Right lung (tissue), 10 donors: ENCODE measurements around the gene PTGES3L. TPM values are rescaled to one million over a fixed set of nuclear protein-coding genes. Genes with fewer than 3 reads are reported as not detected.
A peak's percentile ranks its signal among the peaks of the same experiment; 100 is the strongest.

Experiments
- DNase-seq, 2 donors: peaks; one replicate each; pipeline ENCODE4 v3.0.0-alpha.2; 2013
- long read RNA-seq, 8 donors: transcript quantifications; one replicate each; lab custom pipeline, GENCODE V29; 2026
- polyA plus RNA-seq, 5 donors: library from polyadenylated mRNA; unstranded; fragments of 120-200 nt; gene quantifications; one replicate each; pipeline versions ENCODE4 v1.2.1 to v1.2.3, GENCODE V29; 2013; ENCODE audit warnings: inconsistent platforms in 1 of 5, low replicate concordance in 1 of 5; ENCODE audit not compliant: insufficient read length in 5 of 5, insufficient read depth in 1 of 5

Gene PTGES3L
- 1 to 10 TPM; 1.8 to 5.2 (median 2.1) TPM for polyA plus RNA-seq
- long read RNA-seq, donor 1 = 0 reads
- long read RNA-seq, donor 2 = 0 reads
- long read RNA-seq, donor 3 = 0 reads
- long read RNA-seq, donor 4 = 0 reads
- long read RNA-seq, donor 5, partial matches to known transcripts = 0 of 1 reads
- long read RNA-seq, donor 5, other reads (novel, unspliced or antisense) = 0 of 1 reads
- long read RNA-seq, donor 6 = 0 reads
- long read RNA-seq, donor 7 = 0 reads
- long read RNA-seq, donor 8 = 0 reads

DNA sequence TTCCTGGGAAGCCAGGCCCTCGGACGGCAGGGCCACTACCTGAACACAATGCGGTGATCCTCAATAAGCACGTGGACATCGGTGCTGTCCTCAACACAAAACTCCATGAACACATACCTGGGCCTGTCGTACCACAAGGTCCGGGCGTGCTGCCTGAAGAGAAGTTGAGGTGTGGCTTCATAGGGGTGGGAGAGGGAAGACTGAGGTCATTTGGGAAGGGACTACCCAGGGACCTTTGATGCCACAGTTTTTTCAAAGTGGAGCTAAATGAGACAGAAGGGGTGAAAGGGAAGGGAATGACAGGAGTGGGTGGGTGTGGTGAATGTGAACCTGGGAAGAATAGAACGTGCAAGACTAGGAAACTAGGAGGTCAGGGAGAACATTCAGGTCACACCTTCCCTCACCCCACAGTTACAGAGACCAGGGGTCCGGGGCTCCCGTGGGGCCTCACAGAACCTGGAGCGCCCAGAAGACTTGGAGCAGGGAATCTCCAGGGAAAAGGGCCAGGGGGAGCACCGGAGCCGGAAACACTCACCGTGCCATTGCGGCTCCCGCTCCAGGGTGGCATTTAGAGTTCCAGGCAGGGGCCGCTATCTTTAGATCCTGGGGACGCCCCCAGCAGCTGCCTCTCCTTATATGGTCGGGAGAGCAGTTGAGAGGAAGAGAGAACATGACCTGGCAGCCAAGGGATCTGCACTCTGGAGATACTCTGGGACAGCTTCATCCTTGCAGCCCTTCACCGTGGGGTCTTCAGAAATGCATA is at the start of gene PTGES3L:
TSS of gene PTGES3L (minus strand) at position 570 of the 763 bp plus-strand sequence. CDS start at position 543, 27 bp downstream.
- peak in 1 of 2 donors; percentile 38 for DNase-seq

DNA sequence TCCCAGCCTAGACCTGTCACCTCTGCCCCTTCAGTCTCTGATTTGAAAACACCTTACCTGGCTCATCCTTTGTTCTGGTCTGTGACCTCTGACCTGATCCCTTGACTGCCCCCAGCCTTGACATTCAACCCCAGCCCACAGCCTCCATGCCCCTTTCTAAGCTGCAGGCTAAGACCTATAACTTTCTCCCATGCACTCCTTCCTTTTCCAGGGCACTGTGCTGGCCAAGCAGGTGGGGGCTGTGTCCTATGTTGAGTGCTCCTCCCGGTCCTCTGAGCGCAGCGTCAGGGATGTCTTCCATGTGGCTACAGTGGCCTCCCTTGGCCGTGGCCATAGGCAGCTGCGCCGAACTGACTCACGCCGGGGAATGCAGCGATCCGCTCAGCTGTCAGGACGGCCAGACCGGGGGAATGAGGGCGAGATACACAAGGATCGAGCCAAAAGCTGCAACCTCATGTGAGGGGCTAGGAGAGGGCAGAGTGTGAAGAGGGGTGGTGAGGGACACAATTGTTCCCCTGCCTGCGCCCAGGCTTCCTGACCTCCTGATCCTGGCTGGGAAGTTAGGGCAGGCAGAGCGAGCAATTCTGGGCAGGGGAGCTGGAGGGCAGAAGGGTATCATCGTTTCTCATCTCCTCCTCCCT is 48.5 kb upstream of the PTGES3L start:
- DNase-seq = no peak

DNA sequence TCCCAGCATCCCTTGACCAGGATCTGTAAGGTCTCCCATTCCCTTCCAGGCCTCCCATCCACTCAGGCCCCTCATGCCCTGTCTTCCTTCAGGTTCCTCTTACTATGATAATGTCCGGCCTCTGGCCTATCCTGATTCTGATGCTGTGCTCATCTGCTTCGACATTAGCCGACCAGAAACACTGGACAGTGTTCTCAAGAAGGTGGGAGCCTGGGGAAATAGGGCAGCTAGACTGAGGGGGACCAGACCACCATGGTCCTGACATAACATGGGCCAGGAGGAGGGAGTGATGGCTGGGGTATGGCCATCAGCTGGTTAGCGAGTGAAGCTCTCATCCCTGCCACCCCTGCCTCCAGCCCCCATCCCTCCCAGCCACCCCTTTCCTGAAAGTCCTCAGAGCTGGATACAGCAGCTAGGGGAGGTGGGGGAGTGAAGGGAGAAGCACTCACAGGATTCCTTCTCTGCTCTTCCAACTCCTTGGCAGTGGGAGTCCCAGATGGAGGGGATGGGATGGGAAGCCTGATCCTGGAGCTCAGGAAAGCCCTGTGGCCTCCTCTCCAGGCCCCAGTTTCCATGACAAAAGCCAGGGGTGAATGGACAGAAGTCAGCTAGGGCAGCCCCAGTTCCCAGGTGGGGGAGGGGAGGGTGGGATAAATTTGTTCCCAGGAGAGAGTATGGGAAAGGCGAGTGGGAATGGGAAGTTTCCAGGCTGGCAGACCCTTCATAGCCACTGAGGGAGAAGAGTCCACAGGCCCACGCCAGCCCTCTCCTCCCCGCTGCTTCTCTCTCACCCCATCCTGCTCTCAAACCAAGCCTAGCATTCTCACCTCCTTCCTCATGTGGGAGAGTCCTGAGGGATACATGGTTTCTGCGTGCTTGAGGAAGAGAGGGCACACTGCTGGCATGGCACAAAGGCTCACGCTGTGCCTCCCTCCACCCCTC is 47.5 kb upstream of the PTGES3L start:
- no peak for DNase-seq

DNA sequence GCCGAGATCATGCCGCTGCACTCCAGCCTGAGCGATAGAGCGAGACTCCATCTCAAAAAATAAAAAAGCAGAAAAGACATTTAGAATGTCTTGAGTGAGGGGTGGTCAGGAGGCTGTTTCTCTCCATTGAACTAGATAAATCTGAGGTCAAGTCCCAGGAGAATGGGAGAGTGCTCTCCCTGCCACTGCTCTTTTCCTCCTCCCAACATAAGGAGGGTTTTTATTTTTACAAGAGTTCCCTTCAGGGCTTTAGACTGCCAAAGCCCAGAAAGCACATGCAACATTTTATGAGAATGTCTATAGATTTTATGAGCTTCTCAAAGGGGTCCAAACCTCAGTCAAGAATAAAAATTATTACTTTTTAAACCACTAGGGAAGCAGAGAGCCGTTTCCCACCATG is 46.7 kb upstream of the PTGES3L start:
- no peak for DNase-seq

DNA sequence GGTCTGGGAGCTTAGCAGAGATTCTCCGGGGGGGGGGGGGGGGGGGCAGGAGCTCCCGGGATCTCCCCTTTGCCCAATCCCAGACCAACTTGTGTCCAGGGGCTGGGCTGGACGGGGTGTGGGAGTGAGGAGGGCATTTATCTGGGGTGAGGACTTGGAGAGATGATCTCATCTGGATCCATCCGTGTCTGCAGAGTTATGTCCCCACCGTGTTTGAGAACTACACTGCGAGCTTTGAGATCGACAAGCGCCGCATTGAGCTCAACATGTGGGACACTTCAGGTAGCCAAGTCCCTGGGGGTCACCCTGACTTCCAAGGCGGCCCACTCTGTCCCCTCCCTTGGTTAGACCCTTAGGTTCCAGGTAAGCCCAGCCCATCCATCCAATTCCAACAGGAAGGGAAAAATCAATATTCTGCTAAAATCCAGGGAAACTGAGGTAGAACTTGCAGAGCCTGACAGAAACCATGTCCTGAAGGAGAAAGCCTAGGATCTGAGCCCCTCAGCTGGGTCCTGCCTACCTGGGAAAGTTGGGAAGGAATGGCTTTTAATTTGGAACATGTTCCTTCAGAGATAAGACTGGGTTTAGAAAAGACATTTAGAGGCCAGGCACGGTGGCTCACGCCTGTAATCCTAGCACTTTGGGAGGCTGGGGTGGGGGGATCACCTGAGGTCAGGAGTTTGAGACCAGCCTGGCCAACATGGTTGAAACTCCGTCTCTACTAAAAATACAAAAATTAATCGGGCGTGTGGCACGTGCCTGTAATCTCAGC is 46.1 kb upstream of the PTGES3L start:
- no peak for DNase-seq

DNA sequence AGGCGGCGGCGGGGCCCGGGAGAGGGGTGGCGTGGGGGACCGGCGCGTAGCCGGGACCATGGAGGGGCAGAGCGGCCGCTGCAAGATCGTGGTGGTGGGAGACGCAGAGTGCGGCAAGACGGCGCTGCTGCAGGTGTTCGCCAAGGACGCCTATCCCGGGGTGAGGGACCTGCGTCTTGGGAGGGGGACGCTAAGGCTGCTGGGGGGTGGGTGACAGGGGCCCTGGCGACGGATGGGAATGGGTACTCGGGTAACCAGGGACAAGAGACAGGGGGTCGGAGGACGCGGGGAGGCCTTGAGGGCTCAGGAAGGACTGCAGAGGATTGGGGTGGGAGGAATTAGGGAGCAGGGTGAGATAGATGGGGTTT is 45.4 kb upstream of the PTGES3L start:
- DNase-seq = no peak

DNA sequence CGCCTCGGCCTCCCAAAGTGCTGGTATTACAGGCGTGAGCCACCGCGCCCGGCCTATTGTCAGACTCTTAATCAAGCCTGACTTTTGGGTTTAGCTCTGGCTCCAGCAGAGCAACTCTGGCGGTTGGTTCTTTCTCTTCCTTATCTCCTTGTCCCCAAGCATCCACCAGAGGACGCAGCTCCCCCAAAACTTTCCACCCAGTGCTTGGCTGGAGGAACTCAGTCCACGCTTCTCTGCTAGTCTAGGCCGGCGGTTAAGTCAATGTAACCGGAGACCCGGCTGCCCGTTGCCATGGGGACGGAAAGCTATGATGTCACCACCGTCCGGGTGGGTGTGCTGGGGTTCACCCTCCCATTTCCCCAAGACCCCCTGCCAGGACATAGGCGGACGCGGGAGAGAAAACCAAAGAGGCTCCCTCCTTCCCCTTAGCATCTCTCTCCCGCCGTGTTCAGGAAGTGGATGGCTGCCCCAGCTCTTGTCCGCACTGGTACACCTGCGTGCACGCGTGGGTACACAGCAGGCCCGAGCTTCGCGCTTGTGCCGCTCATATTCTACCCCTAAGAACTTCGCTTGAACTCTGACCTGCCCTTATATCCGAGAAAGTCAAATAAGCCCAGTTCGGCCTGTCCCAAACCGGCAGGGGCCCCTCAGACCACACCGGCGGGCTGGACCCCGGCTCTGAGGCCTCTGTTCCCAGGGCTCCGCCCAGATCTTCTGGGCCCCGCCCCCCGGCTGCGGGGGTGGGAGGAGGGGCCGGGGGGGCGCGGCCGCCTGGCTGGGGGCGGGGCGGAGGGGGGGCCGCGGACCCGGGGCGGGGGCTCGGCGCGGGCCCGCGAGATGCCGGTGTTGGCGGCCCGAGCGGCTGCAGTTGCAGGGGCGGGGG is 44.8 kb upstream of the PTGES3L start, which contains the start of gene RND2:
TSS of gene RND2 (plus strand) at position 825 of the 883 bp plus-strand sequence. CDS start 117 bp downstream, outside the sequence.
- DNase-seq = peak; percentile 87 to 91

DNA sequence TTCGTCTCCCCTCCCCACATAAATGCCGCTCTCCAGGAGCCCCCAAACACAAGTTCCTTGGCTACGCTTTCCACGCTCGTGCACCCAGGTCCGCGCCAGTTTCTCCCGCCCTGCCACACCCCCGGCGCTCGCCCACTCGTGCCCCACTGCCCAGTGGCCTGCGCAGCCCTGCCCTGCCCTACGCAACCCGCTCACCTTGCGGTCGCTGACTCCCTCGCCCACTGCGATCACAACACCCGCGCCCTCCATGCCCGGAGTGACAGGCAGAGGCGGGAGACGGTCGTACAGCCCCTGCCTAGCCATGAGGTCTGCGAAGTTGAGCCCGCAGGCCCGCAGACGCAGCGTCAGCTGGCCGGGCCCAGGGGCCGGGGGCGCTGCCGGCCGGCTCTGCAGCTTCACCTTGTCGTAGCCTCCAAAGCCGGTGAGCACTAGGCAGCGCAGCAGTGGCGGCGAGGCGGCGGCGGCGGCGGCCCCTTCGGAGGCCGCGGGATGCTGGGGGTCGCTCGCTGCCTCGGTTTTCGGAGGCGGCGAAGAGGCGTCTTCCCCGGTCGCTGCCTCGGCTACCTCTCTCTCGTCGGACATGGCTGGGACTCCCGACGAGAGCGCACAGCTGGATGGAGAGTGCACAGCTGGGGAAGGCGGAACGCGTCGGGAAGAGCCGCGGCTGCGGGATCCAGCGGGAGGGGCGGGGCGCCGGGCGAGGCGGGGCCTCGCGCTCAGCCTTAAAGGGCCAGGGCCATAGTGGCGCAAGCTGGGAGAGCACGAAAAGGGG is 42.0 kb upstream of the PTGES3L start, which contains the start of gene VAT1:
TSS of gene VAT1 (minus strand) at position 645 of the 772 bp plus-strand sequence. CDS start at position 582, 63 bp downstream.
- DNase-seq = peak; percentile 80 to 83

DNA sequence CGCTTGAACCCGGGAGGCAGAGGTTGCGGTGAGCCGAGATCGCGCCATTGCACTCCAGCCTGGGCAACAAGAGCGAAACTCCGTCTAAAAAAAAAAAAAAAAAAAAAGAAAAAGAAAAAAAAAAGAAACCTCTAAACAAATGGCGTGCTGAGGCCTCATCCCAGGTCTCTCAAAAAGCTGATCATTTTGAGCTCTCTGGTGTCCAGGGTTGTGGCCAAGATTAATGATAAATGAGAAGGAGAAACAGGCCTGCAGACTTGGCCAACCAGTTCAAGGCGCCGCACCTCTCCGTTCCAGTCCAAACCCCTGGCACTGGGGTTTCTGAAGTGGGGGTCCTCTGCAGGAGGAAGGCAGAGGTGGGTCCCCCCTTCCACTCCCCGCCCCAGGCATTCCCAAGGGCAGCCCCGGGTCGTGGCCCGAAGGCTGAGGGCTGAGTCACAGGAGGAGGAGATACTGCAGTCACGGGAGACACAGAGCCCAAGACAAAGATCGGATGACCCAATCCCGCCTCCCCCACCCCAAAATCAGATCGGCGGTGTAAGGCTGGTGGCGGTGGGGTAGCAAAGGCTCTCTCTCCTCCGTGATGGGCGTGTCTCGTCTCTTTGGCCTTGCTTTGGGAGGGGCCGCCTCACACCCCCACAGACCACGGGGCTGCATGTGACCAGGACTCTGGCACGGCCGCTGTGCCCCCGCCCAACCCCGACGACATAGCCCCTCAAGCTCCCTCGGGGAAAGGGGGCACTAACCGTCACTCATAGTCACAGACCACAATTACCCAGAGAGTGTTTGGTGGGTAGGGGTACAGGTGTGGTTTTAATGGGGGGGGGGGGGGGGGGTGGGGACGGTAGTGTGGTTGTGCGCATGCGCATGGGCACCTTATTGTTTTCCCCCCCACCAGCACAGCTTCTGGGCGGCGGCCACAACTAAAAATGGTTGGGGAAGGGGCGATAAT is 41.2 kb upstream of the PTGES3L start:
- DNase-seq = peak in 1 of 2 donors; percentile 46

DNA sequence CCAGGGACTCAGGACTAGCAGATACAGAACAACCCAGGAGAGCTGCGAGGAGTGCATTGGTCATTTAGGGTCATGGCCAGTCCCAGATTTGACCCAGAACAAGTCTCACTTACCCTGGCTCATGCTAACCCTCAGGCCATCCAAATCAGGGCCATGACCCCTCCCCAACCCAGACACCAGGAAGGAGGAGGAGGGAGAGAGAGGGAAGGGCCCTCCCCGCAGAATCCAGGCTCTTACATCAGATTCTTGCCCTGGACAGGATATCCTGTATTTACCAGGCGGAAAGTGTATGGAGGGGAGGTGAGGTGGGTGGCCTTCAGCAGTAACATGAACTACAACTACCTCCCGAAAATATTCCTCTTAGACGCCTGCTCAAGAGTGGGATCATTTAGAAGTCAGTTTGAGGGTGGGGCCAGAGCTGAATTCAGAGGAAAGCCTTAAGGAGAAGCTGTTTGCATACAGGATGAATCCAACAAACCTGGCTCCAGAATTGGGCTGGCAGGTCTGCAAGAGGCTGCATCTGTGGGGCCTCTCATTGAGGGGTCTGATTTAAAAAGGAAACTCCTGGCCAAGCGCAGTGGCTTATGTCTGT is 40.2 kb upstream of the PTGES3L start:
- no peak for DNase-seq

DNA sequence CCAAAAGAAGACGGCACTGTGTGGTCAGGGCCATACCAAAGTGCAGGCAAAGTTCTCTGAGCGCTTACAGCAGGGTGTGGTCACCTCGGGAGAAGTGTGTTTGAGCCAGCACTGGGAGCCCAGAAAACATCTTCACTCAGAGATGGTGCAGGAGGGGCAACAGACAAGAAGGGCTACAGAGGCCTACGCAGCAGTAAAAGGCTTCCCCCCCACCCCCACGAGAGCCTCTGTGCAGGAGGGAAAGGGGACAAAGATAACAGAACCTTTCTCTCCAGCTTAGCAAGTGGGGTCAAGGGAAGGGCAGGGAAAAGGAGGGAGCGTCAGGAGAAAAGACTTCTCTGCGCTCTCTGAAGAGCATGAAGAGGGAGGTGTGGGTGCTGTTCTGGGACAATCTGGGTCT is 39.5 kb upstream of the PTGES3L start:
- no peak for DNase-seq

DNA sequence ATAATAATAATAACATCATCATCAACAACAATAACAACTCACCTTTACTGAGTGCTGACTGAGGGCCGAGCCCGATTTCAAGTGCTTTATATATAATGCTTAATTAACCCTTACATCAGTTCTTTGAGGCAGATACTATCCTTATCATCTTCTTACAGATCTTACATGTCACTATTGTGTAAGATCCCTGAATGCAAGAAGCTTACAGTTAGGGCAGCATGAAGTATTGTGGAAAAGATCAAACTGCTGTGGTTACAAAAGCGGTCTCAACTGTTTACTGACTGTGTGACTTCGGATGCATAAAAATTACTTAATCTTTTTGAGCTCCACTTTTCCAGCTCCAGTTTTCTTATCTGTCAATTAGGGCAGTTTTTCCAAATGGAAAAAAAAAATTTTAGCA is 39.1 kb upstream of the PTGES3L start:
- no peak for DNase-seq

DNA sequence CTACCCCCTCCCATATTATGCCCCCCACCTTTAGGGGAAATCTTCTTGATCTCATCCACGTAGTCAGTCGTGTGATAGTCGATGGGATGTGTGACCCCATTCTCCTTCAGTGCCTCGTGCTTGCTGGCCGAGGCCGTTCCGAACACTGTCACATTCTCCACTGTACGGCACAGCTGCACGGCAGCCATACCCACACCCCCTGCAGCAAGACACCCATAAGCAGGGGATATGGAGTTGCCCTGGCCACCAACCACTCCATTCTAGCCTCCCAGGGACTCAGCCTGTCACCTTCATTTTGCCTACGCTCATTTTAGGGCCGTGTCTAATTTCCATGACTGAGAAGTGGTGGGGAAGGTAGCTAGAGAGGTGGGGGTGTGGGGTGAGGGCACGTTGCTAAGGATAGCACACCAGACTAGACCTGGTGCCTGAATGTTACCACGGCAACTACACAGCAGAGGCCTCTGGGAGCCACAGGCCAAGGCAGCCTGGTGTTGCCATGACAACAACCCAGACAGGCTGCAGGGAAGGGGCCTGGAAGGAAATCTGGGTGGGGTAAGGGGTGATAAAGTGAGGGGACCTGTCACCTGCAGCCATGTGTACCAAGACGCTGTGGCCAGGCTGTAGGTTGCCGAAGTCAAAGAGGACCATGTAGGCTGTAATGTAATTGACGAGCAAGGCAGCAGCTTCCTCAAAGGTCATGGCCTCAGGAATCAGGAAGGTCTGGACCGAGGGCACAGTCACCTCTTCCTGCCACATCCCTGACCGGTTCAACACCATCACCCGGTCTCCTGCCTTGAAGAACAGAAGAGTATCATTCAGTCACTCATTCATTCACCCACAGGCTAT is 38.4 kb upstream of the PTGES3L start:
- DNase-seq = no peak

DNA sequence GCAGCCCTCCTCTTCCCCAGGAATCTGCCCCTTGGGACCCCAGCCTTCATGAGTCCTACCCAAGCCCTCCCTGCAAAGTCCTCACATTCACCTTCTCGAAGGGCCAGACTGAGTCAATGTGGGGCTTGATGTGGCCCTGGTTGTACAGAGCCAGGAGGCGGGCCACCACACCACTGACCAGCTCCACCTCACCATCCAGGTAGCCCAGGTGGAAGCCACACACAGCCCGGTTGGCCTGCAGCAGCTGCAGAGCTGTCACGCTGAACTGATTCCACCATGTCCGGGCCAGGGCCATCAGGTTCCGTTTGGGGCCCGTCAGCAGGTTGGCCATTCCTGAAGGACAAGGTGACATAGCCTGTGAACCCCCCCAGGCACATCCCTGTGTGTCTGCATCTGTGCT is 36.3 kb upstream of the PTGES3L start:
- DNase-seq = no peak

DNA sequence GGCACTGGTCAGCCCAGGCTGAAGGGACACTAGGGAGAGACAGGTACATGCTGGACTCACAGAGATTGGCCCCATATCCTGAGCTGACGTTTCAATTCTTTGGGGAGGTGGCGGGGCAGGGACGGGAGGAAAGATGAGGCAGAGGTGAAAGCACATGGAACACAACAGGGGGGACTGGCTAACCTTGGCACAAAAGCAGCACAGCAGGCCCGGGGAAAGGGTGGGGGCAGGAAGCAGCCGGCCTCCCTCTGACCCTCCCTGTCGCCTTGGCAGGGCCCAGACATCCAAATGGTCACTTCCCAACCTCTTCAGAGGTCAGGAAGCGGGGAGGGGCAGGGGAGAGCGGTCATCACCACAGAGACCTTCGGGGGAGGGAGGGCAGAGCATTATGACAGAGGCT is 35.7 kb upstream of the PTGES3L start:
- no peak for DNase-seq
